Measurements from ENCODE around the gene MSI2.

The MSI2 gene

DNA sequence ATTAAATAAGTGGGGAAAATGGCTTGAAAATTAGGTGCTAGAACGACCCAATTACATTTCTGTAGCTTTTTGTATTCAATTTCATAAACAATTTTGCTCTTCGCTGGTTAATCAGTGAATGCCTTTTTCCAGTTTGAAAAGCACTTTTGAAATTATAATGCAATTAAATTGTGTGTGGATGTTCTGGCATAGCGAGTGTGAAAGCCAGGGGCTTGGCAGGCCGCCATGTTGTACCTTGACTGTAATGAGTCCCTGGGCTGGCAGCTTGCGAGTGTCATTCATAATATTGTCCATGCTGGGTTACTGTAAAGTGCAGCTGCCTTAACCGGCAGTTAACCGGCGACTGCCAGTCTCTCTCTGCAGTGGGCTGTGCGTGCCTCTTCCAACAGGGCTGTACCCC, 310.9 kb downstream of the MSI2 start:
- peak; percentile 75 for DNase-seq

DNA sequence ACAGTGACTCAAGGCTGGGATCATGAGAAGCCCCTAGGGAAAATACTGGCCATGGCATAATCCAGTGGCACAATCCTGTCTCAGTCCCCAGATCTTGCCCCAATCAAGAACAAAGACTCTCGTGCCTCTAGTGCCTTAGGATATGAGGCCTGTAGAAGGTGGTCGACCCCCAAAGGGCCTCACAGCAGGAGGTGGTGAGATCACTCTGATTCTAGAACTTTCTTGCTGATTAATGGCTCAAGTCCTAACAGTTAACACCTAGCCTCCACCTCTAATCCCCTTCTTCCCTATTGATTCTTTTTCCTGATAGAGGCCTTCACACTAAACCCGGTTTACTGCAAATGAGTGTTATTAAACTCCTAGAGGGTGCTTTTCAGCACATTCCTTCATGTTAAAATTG, 312.0 kb downstream of the MSI2 start:
- no peak for DNase-seq

DNA sequence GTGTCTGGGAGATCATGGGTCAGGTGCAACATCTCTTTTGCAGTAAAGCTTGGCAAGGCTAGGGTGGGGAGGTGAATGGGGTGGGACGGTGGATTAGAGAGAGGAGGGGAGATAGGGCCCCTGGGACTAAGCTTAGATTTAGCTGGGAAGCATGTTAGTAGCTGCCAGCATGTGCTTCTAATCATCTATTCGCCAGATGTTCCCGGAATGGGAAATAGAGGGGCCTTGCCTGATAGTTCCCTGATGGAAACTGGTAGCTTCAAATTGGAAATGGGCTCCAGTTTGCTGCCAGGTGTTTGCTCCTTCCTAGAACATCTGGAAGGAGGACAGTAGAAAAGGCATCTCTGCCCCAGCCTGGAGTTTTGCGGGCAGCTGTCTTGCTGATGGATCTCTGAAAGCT, 312.7 kb downstream of the MSI2 start:
- no peak for DNase-seq

- DNase-seq, result peak; percentile 81
Measured at GRCh38 chr17:57569853-57570252, 313.5 kb downstream of the MSI2 start.

DNA sequence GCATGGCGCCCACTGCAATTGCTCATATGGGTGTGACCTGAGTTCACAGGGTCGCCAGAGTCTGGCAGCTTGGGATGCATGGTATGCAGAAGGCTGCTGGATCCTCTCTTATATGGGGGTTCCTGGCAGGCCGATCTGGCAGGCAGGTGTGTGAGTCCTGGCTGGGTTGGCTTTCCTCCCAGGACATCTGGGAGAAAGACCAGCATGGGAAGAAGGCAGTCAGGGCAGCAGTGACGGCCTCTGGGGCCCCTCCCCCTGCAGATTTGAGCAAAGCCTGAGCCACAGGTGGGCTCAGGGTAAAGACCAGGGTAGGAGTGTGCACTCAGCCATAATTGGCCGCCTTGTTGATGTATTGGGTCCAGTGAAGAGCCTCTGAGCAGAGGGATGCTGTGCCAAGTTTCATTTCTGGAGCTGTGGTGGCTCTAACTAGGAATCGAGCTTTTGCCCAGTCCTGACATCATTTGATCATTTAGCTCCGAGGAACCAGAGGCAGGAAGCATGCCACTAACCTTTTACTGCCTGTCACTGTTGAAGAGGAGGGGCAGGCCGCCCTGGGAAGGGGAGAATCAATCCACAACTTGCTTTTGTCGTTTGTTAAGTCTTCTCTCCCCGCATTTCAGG, 314.5 kb downstream of the MSI2 start:
- DNase-seq, result no peak

GRCh38 chr17:57572062-57572461, 315.7 kb downstream of the MSI2 start:
- peak; percentile 27 for DNase-seq

- DNase-seq, result no peak
Measured at GRCh38 chr17:57572600-57572999, 316.3 kb downstream of the MSI2 start.

DNA sequence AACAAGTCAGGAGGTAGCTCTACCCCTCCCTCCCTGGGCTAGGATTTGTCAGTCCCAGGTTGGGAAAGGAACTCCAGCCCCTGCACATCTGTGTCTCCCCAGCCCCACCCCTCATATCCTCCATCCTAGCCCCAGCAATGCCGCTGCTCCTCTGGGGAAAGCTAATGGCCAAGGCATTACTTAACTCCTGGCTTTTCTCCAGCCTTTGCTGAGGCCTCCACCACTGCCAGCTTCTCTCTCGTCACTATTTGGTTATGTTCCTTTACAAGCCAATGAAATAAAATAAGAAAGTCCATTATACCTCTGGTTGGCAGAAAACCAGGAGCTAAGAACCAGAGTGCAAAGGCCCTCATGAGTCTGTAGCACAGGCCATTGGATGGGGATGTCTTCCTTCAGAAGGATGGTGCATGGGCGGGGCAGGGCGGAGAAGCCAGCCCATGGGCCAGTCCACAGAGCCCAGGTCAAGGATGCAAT, 317.8 kb downstream of the MSI2 start:
- DNase-seq, result no peak

DNA sequence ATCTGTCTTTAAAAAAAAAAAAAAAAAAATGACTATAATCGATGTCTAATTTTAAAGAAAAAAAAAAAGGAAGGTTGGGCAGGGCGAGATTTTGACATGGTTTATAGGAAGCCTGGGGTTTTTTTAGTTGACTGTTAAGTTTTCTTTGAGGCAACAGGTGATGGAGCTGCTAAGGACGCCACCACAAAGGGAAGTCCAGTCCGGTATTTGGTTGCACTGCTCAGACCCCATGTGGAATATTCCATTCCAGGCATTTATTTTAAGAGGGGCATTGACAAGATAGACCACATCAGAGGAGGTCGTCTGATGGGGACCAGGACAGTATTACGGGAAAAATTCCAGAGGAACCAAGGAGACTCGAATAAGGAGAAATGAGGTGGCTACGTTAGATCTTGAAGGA, 320.4 kb downstream of the MSI2 start:
- DNase-seq, result no peak

GRCh38 chr17:57577751-57578607, 321.7 kb downstream of the MSI2 start:
- peak; percentile 27 for DNase-seq

DNA sequence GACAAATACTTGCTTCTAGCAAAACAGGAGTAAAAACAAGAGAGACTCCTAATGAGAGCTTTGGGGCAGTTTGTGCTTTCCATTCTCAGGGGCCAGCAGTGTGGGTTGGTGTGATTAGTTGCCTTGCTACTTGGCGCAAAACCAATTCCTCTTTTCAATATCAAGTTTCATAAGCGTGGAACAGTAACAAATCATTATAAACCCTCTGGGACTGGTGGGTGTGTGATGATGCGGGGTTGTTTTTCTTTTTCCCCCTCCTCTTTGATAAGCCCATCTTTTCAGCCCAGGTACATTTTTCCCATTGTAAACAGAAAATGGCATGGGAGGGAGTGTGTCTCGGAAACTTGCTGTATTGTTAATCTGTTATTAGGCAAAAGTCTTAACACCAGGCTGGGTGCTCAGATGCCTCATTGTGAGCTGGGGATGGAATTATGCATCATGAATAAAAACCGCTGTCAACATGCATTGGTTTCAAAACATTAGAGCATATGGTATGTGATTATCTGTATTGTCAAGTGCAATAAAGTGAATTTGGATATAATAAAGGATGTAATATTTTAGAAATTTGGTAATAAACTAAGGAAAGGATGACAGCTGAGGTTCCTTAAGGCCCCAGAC, 322.4 kb downstream of the MSI2 start:
- peak; percentile 21 for DNase-seq

DNA sequence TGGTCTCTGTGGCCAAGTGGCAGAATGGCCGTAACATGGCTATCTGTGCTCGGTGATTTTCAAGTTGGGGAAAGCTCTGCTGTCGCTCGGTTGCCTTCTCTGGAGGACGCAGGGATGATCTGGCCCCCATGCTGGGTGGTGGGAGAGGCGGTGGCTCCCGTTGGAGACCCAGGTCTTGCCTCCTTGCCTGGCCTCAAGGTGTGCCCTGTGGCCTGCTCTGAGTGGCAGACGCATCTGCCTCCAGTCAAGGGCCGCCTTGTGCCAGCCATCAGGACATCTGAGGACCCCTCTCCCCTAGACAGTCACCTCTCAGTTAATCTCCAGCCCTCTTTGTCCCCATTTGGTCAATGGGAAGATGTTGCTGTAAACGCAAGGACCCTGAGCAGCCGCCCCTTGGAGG, 322.9 kb downstream of the MSI2 start:
- DNase-seq, result no peak

GRCh38 chr17:57580055-57580739, 323.9 kb downstream of the MSI2 start:
- DNase-seq, result no peak

DNA sequence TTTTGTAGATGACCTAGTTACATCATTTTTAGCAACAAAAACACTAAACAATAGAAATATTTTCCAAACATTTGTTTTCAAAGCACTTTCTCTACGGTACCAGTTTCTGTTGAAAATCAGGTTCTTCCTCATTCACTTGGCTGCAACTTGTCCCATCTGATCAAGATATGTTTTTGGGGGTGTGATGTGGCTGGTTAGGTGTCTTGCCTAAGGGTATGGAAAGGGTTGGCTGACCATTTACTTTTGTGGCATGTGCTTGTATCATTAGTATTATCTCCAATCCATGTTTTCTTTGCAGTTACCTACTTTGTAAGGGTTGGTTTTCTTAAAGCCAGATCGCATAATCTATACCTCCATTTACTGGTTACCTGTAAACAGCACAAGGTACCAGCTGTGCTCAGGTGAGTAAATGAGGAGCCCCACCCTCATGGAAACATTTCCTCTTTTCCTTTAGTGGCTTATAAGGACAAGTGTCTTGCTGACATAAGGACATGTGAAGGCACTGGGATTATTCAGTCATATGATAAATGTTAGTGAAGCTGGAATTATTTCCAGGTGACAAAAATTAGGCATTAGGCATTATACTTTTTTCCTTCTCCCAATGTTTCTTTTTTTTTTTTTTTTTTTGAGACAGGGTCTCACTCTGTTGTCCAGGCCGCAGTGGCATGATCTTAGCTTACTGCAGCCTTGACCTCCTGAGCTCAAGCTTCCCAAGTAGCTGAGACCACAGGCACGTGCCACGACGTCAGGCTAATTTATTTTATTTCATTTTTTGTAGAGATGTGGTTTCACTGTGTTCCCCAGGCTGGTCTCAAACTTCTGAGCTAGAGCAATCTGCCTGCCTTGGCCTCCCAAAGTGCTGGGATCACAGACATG, 326.8 kb downstream of the MSI2 start:
- no peak for DNase-seq

GRCh38 chr17:57584050-57584551, 327.8 kb downstream of the MSI2 start:
- DNase-seq, result no peak

- no peak for DNase-seq
Measured at GRCh38 chr17:57585341-57586195, 329.2 kb downstream of the MSI2 start.

DNA sequence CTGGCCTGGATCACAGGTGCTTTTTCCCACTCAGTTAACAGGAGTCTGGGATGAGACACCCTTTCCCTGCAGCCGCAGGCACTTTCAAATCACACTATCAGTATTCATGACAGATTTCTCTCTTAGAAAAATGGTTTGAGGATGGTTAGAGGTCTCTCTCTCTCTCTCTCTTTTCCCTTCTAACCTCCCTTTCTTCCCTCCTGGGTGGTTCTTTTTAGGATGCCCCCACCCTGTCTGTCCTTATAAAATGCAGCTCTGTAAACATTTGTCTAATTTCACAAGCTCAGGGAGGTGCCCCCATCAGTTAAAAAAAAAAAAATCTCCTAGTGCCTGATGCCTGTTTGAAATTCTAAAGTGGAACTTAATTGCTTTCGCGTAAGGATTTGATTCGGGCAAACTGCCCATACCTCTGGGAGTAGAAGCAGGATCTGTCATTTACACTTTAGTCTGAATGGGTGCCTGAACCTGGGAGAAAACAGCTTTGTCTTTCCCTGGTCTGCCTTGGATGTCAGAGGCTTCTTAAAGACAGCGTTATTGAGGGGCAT, 329.9 kb downstream of the MSI2 start:
- DNase-seq, result peak; percentile 40

DNA sequence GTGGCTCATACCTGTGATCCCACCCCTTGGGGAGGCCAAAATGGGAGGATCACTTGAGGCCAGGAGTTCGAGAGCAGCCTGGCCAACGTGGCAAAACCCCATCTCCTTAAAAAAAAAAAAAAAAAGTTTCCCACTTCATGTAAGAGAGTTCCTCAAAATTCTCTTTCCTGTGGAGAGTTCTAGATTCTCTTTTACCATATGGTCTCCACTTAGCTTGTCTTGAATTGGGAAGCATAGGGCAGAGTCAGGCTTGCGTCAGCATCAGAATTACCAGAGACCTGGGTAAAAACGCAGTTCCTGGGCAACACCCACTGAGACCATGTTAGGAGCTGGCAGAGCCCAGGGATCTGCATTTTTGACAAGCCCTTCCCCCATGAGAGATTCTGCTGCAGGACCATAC, 330.4 kb downstream of the MSI2 start:
- no peak for DNase-seq

- DNase-seq, result no peak
Measured at GRCh38 chr17:57587193-57587969, 331.1 kb downstream of the MSI2 start.

DNA sequence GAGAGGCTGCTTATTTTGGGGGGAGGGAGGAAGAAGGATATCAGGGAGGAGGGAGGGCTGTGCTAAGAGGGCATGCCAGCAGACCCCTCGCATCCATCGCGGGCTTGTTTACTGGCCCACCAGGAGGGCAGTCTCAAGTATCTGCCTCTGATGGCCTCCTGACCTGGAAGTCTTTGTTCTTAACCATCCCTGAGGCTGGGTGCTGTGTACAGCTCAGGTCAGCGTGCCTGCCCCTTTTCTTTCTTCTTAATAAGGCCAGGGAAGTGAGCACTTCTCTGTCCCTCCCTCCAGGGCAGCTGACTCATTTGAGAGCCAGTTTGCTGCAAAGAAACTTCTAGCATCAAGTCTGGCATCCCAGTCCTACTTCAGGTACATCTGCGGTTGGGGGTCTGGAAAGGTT, 331.8 kb downstream of the MSI2 start:
- no peak for DNase-seq

Measured in NCI-H748 treated with DMSO at 0.1 percent for 48 hours (cell line).